Panc1 (cell line): ENCODE measurements around the gene NAA80.

Experiments used
- TF ChIP-seq, protein P1 (sequence below): fragments of 450-650 bp; IDR thresholded peaks from 2 replicates; pipeline ENCODE4 v1.5.1; 2017; ENCODE audit warnings: mild to moderate bottlenecking
- TF ChIP-seq, protein P2 (sequence below), 2 experiments: IDR thresholded peaks; 2 replicates each; pipeline ENCODE4 v1.6.1; 2011 to 2012; ENCODE audit warnings: low read depth in 2 of 2, control low read depth in 1 of 2, low read length in 1 of 2, mild to moderate bottlenecking in 1 of 2, moderate library complexity in 1 of 2; ENCODE audit not compliant: insufficient read depth in 1 of 2

DNA sequence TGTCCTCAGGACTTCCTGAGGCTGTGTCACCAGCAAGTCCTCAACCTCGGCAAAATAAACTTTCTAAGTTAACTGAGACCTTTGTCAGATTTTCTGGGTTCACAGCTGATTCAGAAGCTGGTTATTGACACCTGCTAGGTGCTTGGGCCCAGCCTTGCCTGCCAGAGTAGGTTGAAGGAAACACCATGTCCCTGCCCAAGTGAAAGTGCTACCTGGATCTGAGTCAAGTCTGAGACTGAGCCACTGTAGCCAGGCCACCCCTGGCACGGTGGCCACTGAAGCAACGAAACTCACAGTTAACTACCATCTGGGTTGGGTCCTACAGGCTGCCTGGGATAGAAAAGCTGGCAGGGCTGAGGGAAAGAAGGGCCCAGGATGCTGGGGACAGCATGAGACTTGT lies 15.1 kb upstream of the NAA80 start:
- TF ChIP-seq, protein P1, sequence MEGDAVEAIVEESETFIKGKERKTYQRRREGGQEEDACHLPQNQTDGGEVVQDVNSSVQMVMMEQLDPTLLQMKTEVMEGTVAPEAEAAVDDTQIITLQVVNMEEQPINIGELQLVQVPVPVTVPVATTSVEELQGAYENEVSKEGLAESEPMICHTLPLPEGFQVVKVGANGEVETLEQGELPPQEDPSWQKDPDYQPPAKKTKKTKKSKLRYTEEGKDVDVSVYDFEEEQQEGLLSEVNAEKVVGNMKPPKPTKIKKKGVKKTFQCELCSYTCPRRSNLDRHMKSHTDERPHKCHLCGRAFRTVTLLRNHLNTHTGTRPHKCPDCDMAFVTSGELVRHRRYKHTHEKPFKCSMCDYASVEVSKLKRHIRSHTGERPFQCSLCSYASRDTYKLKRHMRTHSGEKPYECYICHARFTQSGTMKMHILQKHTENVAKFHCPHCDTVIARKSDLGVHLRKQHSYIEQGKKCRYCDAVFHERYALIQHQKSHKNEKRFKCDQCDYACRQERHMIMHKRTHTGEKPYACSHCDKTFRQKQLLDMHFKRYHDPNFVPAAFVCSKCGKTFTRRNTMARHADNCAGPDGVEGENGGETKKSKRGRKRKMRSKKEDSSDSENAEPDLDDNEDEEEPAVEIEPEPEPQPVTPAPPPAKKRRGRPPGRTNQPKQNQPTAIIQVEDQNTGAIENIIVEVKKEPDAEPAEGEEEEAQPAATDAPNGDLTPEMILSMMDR, result no peak
- TF ChIP-seq, protein P2, sequence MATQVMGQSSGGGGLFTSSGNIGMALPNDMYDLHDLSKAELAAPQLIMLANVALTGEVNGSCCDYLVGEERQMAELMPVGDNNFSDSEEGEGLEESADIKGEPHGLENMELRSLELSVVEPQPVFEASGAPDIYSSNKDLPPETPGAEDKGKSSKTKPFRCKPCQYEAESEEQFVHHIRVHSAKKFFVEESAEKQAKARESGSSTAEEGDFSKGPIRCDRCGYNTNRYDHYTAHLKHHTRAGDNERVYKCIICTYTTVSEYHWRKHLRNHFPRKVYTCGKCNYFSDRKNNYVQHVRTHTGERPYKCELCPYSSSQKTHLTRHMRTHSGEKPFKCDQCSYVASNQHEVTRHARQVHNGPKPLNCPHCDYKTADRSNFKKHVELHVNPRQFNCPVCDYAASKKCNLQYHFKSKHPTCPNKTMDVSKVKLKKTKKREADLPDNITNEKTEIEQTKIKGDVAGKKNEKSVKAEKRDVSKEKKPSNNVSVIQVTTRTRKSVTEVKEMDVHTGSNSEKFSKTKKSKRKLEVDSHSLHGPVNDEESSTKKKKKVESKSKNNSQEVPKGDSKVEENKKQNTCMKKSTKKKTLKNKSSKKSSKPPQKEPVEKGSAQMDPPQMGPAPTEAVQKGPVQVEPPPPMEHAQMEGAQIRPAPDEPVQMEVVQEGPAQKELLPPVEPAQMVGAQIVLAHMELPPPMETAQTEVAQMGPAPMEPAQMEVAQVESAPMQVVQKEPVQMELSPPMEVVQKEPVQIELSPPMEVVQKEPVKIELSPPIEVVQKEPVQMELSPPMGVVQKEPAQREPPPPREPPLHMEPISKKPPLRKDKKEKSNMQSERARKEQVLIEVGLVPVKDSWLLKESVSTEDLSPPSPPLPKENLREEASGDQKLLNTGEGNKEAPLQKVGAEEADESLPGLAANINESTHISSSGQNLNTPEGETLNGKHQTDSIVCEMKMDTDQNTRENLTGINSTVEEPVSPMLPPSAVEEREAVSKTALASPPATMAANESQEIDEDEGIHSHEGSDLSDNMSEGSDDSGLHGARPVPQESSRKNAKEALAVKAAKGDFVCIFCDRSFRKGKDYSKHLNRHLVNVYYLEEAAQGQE (IDR thresholded peaks at IDR 0.05; ENCODE audit: insufficient read depth in 1 of 2, low read depth in 2 of 2, low read length in 1 of 2), result no peak
